Smooth muscle cell (in vitro differentiated cells): Measurements from ENCODE around the gene EPHA6. TPM values are rescaled to one million over a fixed set of nuclear protein-coding genes. Genes with fewer than 3 reads are reported as not detected.

Source experiments
- DNase-seq: peaks from one replicate; lab custom pipeline; 2025; ENCODE audit not compliant: unreplicated experiment; lab: John Stamatoyannopoulos, UW
- H2AFZ ChIP-seq: fragments of 200-600 bp; sonication (generic); 2 replicates; pipeline ENCODE4 v1.6.0; 2016; ENCODE audit warnings: antibody characterized with exemption, low read depth, mild to moderate bottlenecking
- H3F3A ChIP-seq: fragments of 200-600 bp; sonication (generic); 2 replicates; pipeline ENCODE4 v1.6.0; 2017; ENCODE audit warnings: antibody characterized with exemption, low read depth
- H3K27ac ChIP-seq: fragments of 200-600 bp; sonication (generic); 2 replicates; pipeline ENCODE4 v1.5.1; 2016; ENCODE audit warnings: low read depth, mild to moderate bottlenecking
- H3K27me3 ChIP-seq: fragments of 200-600 bp; sonication (generic); 2 replicates; pipeline ENCODE4 v1.6.1; 2016; ENCODE audit warnings: low read depth, mild to moderate bottlenecking
- H3K36me3 ChIP-seq: fragments of 200-600 bp; sonication (generic); 2 replicates; pipeline ENCODE4 v1.5.1; 2016; ENCODE audit warnings: low read depth
- H3K4me1 ChIP-seq: fragments of 200-600 bp; sonication (generic); 2 replicates; pipeline ENCODE4 v1.5.1; 2016; ENCODE audit warnings: low read depth
- H3K4me2 ChIP-seq: fragments of 200-600 bp; sonication (generic); 2 replicates; pipeline ENCODE4 v1.6.0; 2016; ENCODE audit warnings: mild to moderate bottlenecking
- H3K4me3 ChIP-seq: fragments of 200-600 bp; sonication (generic); 2 replicates; pipeline ENCODE4 v1.5.1; 2016; ENCODE audit warnings: mild to moderate bottlenecking
- H3K79me2 ChIP-seq: fragments of 200-600 bp; sonication (generic); 2 replicates; pipeline ENCODE4 v1.6.0; 2016; ENCODE audit warnings: low read depth, mild to moderate bottlenecking
- H3K9ac ChIP-seq: fragments of 200-600 bp; sonication (generic); 2 replicates; pipeline ENCODE4 v1.6.0; 2016; ENCODE audit warnings: low read depth
- H3K9me3 ChIP-seq: fragments of 200-600 bp; sonication (generic); replicated peaks from 2 replicates; pipeline ENCODE4 v1.5.1; 2016; ENCODE audit warnings: low read depth
- H4K20me1 ChIP-seq: fragments of 200-600 bp; sonication (generic); 2 replicates; pipeline ENCODE4 v1.6.0; 2016; ENCODE audit warnings: low read depth
- CTCF ChIP-seq: fragments of 200-600 bp; sonication (generic); IDR thresholded peaks from 2 replicates; pipeline ENCODE4 v1.5.1; 2017; ENCODE audit warnings: borderline replicate concordance, mild to moderate bottlenecking, antibody characterized with exemption; ENCODE audit not compliant: insufficient read depth, poor library complexity, severe bottlenecking
- WGBS: methylation state at CpG from one replicate; pipeline ENCODE4 v1.1.7; 2016; ENCODE audit warnings: low lambda C conversion rate; 5-methylcytosine and 5-hydroxymethylcytosine counted together
- polyA plus RNA-seq: library from polyadenylated mRNA; unstranded; fragments of >200 nt; fragmentation: Nextera tagmentation; extraction: Ambion mirVana; gene quantifications from 2 replicates; pipeline ENCODE4 v1.2.1, GENCODE V29; 2016
- total RNA-seq: library from RNA; depleted of rRNA; stranded (reverse); fragments of >200 nt; gene quantifications from 2 replicates; pipeline ENCODE4 v1.2.3, GENCODE V29; 2014

EPHA6 gene
- total and polyA plus RNA-seq, 2 experiments from 2014 or later: 0.36 to 0.51 TPM

GRCh38 chr3:97277708-97278107, 463.3 kb downstream of the EPHA6 start:
- H3K27ac ChIP-seq: no peak overlapping the region
- no peaks in the 10 kb centered on the region for H3K27me3 ChIP-seq
- TF ChIP-seq CTCF: no peak
- no peaks in the 10 kb centered on the region for H3K9me3 ChIP-seq
- H3K36me3 ChIP-seq: no peaks in the 10 kb centered on the region
- H3K4me3 ChIP-seq: no peak overlapping the region
- no peaks in the 10 kb centered on the region for H3F3A ChIP-seq
- no peak overlapping the region for H3K9ac ChIP-seq
- H3K4me2 ChIP-seq: no peak overlapping the region
- no peaks in the 10 kb centered on the region for H3K4me1 ChIP-seq
- no peak overlapping the region for H2AFZ ChIP-seq
- no peaks in the 10 kb centered on the region for H4K20me1 ChIP-seq
- DNase-seq: no peak
- H3K79me2 ChIP-seq: no peaks in the 10 kb centered on the region
- 93% methylated on average over 4 of the region's 4 CpGs for WGBS

GRCh38 chr3:97278506-97278905, 464.1 kb downstream of the EPHA6 start:
- no peak overlapping the region for H3K9ac ChIP-seq
- no peaks in the 10 kb centered on the region for H3F3A ChIP-seq
- H3K4me1 ChIP-seq: no peaks in the 10 kb centered on the region
- no peak overlapping the region for H3K4me2 ChIP-seq
- H3K79me2 ChIP-seq: no peaks in the 10 kb centered on the region
- no peaks in the 10 kb centered on the region for H3K36me3 ChIP-seq
- H3K4me3 ChIP-seq: no peak overlapping the region
- TF ChIP-seq CTCF: no peak
- no peaks in the 10 kb centered on the region for H3K27me3 ChIP-seq
- H4K20me1 ChIP-seq: no peaks in the 10 kb centered on the region
- WGBS: 78% methylated on average over 1 of the region's 1 CpG
- no peak overlapping the region for H2AFZ ChIP-seq
- DNase-seq: no peak
- no peaks in the 10 kb centered on the region for H3K9me3 ChIP-seq
- no peak overlapping the region for H3K27ac ChIP-seq

GRCh38 chr3:97291901-97292300, 477.5 kb downstream of the EPHA6 start:
- 95% methylated on average over 13 of the region's 13 CpGs for WGBS
- no peaks in the 10 kb centered on the region for H4K20me1 ChIP-seq
- no peak for TF ChIP-seq CTCF

GRCh38 chr3:97293596-97294131, 479.3 kb downstream of the EPHA6 start:
- WGBS: 82% methylated on average over 5 of the region's 5 CpGs
- no peak for TF ChIP-seq CTCF
- no peaks in the 10 kb centered on the region for H3K36me3 ChIP-seq

More at GRCh38 chr3:97291901-97292300, 477.5 kb downstream of the EPHA6 start:
- Histone ChIP-seq H2AFZ (no peak overlapping the region), H3K9me3 (no peaks in the 10 kb centered on the region), H3K27ac (no peak overlapping the region), H3K4me1 (no peaks in the 10 kb centered on the region), H3K27me3 (no peaks in the 10 kb centered on the region), H3K9ac (no peak overlapping the region), H3K4me2 (no peak overlapping the region), H3F3A (no peaks in the 10 kb centered on the region), H3K4me3 (no peak overlapping the region), H3K36me3 (no peaks in the 10 kb centered on the region), H3K79me2 (no peaks in the 10 kb centered on the region)
- DNase-seq: no peak

More at GRCh38 chr3:97293596-97294131, 479.3 kb downstream of the EPHA6 start:
- no peaks in the 10 kb centered on the region for H3K4me1 ChIP-seq
- no peaks in the 10 kb centered on the region for H3K79me2 ChIP-seq
- H3K27ac ChIP-seq: no peak overlapping the region
- no peaks in the 10 kb centered on the region for H3K27me3 ChIP-seq
- no peaks in the 10 kb centered on the region for H3K9me3 ChIP-seq
- no peak overlapping the region for H3K4me3 ChIP-seq
- no peaks in the 10 kb centered on the region for H3F3A ChIP-seq
- DNase-seq: no peak
- no peak overlapping the region for H2AFZ ChIP-seq
- no peaks in the 10 kb centered on the region for H4K20me1 ChIP-seq
- no peak overlapping the region for H3K9ac ChIP-seq
- no peak overlapping the region for H3K4me2 ChIP-seq
